ENCODE results near the gene LHFPL5.

The LHFPL5 gene

DNA sequence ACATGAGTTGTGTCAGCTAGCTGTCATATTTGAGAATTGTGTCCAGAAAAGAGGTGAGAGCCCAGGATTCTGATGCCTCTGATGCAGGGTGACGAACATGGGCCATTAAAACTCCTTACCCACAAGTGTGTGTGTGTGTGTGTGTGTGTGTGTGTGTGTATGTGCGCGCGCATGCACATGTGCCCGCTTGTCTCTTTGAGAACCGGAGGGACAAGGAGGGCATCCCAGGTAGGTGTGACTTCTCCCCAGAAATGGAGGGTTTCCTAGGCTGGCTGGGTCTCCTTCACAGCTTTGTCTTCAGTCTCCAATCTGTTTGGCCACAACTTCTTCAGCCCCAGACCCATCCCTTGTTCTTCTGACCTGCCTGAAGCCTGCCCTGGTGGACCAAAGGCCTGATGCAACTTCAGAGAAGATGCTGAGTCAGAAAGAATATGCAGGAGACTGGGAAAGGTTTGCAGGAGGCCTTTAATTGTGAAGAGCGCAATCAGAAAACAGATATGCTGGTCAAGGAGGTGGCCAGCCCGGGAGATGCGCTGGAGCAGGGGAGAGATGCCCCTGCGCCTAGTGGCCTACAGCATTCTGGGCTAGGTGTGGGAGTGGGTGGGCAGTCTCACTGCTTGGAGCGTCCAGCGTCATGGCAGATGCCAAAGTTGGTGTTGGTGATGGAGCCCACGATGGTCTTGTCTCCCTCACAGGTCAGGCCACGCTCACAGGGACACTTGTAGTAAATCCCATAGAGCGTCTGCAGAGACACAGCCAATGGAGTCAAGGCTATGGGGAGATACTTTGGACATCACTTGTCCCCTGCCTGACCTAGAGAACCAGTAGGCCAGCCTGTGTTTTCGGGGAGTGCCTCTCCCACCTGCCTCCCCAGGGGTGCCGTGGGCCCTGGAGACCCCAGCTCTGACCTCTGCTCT, 10.4 kb upstream of the LHFPL5 start:
- DNase-seq: no peak

DNA sequence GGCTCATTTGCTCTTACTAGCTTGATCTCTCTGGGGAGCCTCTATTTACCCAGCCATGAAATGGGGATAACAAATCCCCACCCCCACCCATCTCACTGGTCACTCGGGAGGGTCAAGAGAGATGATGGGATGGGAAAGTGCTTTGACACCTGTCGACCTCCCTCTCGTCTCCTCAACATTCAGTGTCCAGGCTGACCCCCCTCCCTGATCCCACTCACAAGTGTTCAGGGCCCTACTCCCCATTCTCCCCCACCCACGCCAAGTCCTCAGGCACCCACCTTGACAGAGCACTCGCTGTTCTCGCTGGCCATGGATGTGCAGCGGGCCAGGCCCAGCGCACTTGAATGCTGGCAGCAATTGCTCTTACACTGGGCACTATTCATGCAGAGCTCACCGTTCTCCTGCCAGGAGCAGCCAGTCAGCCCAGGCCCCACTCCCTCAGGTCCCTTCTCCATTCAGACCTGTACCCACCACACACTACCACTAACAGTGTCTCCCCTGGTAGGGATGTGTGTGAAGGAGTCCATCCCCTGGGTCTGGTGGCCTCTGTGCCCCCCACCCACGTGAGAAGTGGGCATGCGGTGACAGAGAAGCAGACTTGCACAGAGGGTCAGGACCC, 9.6 kb upstream of the LHFPL5 start:
- DNase-seq: no peak

- DNase-seq: no peak
Observed at GRCh38 chr6:35796236-35796635, 8.9 kb upstream of the LHFPL5 start.

- no peak for DNase-seq
Observed at GRCh38 chr6:35797837-35798526, 7.2 kb upstream of the LHFPL5 start.

DNA sequence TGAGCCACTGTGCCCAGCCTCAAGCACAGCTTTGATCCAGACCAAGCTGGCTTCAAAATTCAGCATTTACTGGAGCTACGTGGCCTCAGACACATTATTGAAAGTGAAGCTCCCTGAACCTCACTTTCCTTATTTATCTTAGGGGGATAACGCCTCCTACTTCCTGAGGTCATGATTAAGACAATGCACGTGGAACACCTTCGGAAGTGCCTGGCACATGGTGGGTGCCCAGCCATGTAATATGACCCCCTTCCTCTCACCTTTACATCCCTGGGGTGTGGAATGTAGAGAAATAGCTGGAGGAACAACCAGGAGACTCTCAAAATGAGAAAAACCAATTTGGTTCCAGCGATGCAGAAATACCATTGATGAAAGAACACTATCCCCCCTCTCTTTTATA, 6.4 kb upstream of the LHFPL5 start:
- no peak for DNase-seq

- no peak for DNase-seq
Observed at GRCh38 chr6:35801148-35801547, 4.0 kb upstream of the LHFPL5 start.

DNA sequence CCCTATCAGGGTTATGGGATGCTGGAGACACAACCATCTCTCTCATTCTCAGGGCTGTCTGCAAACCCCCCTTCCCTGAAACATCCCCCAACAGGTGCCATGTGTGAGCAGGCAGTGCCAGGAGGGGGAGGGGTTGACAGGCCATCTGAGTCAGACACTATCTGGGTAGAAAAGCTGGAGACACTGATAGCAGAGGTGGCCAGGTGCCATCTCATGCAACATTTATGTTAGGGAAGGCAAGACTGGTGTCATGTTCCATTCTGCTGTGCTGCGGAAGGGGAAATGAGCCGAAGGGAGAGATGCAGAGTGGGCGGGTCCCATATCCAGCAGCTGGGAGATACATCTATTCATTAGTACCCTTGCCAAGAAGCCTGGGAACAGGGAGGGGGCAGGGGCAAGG, 3.5 kb downstream of the LHFPL5 start:
- DNase-seq: no peak

DNA sequence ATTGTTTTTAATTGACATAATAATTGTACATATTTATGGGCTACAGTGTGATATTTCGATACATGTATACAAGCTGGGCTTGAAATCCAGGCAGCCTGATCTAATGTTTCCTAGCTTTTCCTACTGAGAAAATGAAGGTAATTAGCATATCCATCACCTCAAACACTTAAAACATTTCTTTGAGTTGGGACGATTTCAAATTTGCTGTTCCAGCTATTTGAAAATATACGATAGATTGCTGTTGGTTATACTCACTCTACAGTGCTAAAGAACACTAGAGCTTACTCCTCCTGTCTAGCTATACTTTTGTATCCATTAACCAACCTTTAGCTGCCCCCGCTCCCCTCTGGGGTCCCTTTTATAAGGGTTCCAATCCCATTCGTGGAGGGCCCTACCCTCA, 4.7 kb downstream of the LHFPL5 start:
- DNase-seq: no peak

GRCh38 chr6:35810971-35811698, 6.0 kb downstream of the LHFPL5 start:
- peak; percentile 32 for DNase-seq

DNA sequence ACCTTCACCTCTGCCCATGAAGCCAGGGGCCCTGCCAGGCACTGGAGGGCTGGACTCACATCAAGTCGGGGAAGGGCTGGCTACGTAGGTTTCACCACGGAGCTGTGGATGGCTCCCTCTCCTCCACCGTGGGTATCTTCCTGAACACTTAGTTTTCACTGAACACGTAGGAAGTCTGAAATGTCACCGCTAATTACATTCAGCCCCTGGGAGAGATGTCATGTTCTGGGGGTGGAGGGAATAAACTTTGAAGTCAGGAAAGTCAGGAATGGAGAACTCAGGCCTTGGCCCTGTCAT, 6.5 kb downstream of the LHFPL5 start:
- no peak for DNase-seq

DNA sequence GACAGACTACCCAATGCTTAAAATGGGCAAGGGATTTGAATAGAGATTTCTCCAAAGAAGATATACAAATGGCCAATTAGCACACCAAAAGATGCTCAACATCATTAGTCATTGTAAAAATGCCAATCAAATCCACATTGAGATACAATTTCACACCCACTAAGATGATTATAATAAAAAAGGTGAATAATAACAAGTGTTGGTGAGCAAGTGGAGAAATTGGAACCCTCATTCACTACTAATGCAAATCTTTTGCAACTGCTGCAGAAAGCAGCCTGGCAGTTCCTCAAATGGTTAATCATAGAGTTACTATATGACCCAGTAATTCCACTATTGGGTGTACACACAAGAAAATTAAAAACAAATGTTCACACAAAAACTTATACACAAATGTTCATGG, 12.4 kb downstream of the LHFPL5 start:
- DNase-seq: no peak

- DNase-seq: no peak
Observed at GRCh38 chr6:35823601-35824000, 18.4 kb downstream of the LHFPL5 start.

DNA sequence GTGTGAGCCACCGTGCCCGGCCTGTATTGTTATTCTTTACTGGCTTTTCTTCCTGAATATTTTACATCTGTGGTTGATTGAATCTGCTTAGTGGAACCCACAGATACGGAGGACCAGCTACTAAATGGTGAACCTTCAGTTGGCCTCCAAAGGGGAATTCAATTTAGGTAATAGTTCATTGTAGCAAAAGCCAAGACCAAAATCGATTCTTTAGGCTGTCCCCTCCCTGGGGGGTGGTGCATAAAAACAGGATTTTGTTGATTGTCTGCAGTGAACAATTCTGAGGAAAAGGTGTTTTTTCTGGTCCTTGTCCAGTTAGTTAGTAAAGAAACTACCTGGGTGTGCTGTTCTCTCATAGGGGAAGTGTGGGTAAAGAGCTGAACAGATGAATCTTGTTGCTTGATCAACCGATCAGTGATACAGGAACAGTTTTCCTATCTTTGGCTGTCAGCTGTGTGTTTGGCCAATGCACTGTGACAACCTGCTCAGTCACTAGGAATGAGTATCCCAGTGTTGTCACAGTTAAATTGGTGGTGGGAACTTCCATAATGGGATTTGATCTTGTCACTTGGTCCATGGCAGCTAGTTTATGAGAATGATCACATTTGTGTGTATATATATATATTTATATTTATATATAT, 19.5 kb downstream of the LHFPL5 start:
- DNase-seq: no peak

GRCh38 chr6:35829306-35829705, 24.2 kb downstream of the LHFPL5 start:
- DNase-seq: no peak

DNA sequence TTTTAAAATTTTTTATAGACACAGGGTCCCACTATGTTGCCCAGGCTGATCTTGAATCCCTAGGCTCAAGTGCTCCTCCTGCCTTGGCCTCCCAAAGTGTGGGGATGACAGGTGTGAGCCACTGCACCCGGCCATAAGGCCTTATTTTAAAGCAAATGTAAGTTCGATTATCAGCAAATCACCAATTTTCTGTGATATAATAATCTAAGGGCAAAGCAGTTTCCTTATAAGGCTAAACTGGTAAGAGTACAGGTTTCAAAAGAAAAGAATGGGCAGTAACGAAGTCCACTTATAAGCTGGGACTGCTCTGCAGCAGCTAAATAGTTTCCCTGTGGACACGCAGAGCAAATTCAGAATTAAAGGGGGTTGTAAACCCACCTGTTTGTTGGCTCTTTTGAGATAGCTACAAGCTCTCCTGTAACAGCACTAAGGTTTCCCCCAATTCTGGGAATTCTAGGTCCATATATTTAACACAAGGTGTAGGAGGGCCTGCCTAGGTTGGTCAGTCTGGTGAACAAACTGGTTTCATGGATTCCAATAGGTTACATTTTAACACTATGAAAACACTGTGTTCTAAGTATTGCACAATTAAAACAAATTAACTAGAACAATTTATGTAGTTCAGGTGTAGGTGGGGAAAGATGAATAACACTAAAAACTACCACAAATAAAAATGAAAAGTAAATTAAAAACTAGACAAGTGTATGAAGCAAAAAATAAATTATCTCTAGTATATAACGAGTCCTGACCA, 26.3 kb downstream of the LHFPL5 start:
- DNase-seq: no peak

GRCh38 chr6:35833536-35833935, 28.4 kb downstream of the LHFPL5 start:
- no peak for DNase-seq

GRCh38 chr6:35839019-35839418, 33.9 kb downstream of the LHFPL5 start:
- no peak for DNase-seq

- no peak for DNase-seq
Observed at GRCh38 chr6:35842381-35842780, 37.2 kb downstream of the LHFPL5 start.

DNA sequence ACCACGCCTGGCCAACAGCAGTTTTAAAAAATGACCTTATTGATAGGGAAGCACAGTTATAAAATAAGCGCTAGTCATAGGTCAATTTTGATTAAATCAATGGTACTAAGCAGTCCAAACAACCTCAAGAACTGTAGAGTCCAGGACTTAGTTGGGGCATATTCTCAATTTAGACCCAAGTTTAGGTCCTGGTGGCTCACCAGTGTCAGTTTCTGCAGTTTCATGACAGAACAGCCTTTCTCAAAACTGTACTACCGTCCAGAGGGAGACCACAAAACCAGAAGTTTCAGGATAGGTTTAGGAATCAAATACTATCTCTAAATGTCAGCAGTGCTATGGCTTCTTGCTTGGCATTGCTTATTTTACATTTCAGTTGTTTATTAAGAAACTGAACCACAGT, 39.1 kb downstream of the LHFPL5 start:
- DNase-seq: no peak

DNA sequence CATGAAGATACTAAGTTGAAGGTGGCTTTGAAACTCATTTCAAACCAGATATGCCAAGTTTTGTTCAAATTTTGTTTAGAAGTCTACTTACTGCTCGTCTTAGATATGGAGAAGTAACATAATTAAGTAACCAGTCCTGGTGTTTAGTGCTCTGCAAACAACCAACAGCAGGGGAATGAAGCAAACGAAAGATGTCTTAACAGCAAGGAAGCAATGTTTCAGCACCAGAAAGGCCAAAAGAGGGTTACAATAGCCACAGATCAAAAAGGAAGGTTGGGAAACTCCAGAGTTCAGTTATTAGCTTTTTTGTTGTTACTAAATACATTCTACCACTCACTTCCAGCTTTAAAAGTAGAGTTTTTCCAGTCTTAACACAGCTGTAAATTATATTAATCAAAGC, 45.1 kb downstream of the LHFPL5 start:
- DNase-seq: no peak

DNA sequence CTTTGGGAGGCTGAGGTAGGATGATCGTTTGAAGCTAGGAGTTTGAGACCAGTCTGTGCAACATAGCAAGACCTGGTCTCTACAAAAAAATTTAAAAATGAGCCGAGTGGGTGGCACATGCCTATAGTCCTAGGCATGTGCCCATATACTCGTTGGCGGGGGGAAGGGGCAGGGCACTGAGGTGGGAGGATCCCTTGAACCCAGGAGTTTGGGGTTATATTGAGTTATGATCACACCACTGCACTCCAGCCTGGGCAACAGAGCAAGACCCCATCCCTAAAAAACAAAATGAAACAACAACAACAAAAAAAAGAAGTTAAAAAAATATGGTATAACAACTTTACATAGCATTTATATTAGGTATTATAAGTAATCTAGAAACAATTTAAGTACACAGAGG, 47.8 kb downstream of the LHFPL5 start:
- no peak for DNase-seq

GRCh38 chr6:35856250-35856649, 51.1 kb downstream of the LHFPL5 start:
- no peak for DNase-seq
